Upper lobe of right lung (tissue), 1 donor: ENCODE measurements around the gene SPARC. TPM values are rescaled to one million over a fixed set of nuclear protein-coding genes. Genes with fewer than 3 reads are reported as not detected.
"Not testable (repeated sequence)": the region's sequence is repeated elsewhere in the genome, so short reads cannot be mapped to it uniquely, and the experiment has no call there.

Source experiments
- ATAC-seq: fragments of 200-7000 bp; cut with Tn5 transposase; one replicate; pipeline ENCODE4 v1.9.1; 2020; ENCODE audit warnings: mild to moderate bottlenecking, moderate library complexity
- DNase-seq: peaks from one replicate; pipeline ENCODE4 v3.0.0-alpha.2; 2020
- H3K27ac ChIP-seq: fragments of 200-600 bp; one replicate; pipeline ENCODE4 v1.8.0; 2022
- H3K27me3 ChIP-seq: fragments of 200-600 bp; one replicate; pipeline ENCODE4 v1.8.0; 2022; ENCODE audit warnings: mild to moderate bottlenecking
- H3K36me3 ChIP-seq: fragments of 200-600 bp; one replicate; pipeline ENCODE4 v1.8.0; 2022
- H3K4me1 ChIP-seq: fragments of 200-600 bp; one replicate; pipeline ENCODE4 v1.8.0; 2022
- H3K4me3 ChIP-seq: fragments of 200-600 bp; one replicate; pipeline ENCODE4 v1.8.0; 2022; ENCODE audit warnings: mild to moderate bottlenecking
- H3K9me3 ChIP-seq: fragments of 200-600 bp; one replicate; pipeline ENCODE4 v1.8.0; 2022
- intact Hi-C: fragments of 100-400 bp; cut with DNase I; formaldehyde crosslinking; loops from one replicate; pipeline ENCODE4 v1.11.0; 2022
- long read RNA-seq: library from polyadenylated mRNA; unstranded; transcript quantifications from one replicate; pipeline ENCODE4 v2.0.0, GENCODE V29; 2021
- total RNA-seq: library from RNA; stranded (reverse); fragmentation: NEBNext Ultra II Directional; extraction: Animal tissue kit (Norgen Biotek cat#: 25700); gene quantifications from one replicate; pipeline ENCODE4 v1.2.1, GENCODE V29; 2021
- TF ChIP-seq, protein P1 (sequence below): fragments of 200-600 bp; IDR thresholded peaks from one replicate; pipeline ENCODE4 v1.8.0; 2022; ENCODE audit warnings: antibody characterized with exemption
- donor health status: DM: no; HTN: yes; CAD: no; lungs with severe emphysema.

Gene SPARC, protein sequence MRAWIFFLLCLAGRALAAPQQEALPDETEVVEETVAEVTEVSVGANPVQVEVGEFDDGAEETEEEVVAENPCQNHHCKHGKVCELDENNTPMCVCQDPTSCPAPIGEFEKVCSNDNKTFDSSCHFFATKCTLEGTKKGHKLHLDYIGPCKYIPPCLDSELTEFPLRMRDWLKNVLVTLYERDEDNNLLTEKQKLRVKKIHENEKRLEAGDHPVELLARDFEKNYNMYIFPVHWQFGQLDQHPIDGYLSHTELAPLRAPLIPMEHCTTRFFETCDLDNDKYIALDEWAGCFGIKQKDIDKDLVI
- 1,248 TPM for total RNA-seq
- long read RNA-seq, transcript SPARC-201 (10 exons, 3,701 nt) = major isoform, 805 of 1,020 reads
- long read RNA-seq, transcript SPARC-202 (4 exons, 1,598 nt) = minor isoform, 28 of 1,020 reads
- long read RNA-seq, partial matches to known transcripts = 136 of 1,020 reads
- long read RNA-seq, other reads (novel, unspliced or antisense) = 51 of 1,020 reads

DNA sequence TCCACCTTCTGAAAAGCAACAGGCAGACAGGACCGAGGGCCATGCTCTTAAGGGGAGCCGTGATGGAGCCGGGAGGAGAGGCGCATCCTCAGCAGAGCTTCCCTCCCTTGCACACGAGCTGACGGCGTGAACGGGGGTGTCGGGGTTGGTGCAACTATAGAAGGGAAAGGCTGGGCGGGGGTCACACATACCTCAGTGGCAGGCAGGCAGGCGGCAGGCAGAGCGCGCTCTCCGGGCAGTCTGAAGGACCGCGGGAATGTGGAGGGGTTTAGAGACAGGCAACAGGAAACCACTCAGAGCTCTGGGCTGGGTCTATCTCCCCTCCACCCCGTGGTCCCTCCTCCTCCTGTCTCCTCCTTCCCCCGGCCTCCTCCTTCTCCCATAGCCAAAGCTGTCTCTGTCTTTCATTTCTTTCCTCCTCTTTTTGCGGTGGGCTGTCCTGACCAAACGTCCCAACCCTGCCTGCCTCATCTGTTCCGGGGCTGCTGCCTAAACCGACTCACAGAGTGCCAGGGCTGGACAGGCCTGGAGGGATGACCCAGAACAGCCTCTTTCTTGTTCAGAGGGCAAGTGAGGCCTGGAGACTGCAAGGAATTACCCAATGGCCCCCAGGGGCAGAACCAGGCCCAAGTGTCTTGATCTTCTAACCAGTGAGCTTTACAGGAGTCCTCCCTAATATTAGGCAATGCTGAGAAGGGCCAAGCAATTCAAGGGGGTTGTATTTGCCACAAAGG lies at the start of gene SPARC:
TSS of gene SPARC (minus strand) at position 242 of the 734 bp plus-strand sequence. CDS start 10,727 bp downstream, outside the sequence.
- Histone ChIP-seq H3K4me1 (peaks cover 36% of the 10 kb centered on the region), H3K36me3 (peaks cover 6% of the 10 kb centered on the region), H3K27me3 (no peaks in the 10 kb centered on the region), H3K27ac (peak within 1 kb of the TSS; percentile 90), H3K9me3 (no peaks in the 10 kb centered on the region), H3K4me3 (peak within 1 kb of the TSS; percentile 62)
- intact Hi-C loops = no loop called here
- ATAC-seq = peak; percentile 87
- peak; percentile 72 for DNase-seq
- TF ChIP-seq, protein P1, sequence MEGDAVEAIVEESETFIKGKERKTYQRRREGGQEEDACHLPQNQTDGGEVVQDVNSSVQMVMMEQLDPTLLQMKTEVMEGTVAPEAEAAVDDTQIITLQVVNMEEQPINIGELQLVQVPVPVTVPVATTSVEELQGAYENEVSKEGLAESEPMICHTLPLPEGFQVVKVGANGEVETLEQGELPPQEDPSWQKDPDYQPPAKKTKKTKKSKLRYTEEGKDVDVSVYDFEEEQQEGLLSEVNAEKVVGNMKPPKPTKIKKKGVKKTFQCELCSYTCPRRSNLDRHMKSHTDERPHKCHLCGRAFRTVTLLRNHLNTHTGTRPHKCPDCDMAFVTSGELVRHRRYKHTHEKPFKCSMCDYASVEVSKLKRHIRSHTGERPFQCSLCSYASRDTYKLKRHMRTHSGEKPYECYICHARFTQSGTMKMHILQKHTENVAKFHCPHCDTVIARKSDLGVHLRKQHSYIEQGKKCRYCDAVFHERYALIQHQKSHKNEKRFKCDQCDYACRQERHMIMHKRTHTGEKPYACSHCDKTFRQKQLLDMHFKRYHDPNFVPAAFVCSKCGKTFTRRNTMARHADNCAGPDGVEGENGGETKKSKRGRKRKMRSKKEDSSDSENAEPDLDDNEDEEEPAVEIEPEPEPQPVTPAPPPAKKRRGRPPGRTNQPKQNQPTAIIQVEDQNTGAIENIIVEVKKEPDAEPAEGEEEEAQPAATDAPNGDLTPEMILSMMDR = no peak

DNA sequence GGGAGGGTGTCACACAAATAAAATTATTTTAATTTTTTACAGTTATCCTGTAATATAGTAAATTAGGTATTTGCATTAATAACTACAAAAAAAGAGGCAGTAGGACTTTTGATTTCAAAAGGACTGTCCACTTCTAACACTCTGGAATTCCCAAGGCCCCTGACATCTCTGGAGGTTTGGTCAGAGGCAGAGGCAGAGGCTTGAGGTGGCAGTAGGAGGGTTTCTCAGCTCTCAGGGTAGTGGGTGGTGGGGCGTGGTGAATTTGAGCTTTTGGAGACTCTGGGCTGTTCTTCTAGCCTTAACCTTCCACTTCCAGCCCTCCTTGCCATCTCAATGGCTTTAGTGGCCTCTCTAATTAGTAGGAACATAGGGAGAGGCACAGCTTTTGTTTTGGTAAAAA lies 48.9 kb upstream of the SPARC start:
- no peak overlapping the region for H3K4me3 ChIP-seq
- ATAC-seq (no peak), DNase-seq (no peak)
- intact Hi-C loops = no loop called here
- TF ChIP-seq, protein P1 = no peak
- H3K9me3 ChIP-seq = no peaks in the 10 kb centered on the region
- H3K27ac ChIP-seq = no peak overlapping the region
- H3K36me3 ChIP-seq = no peaks in the 10 kb centered on the region
- H3K27me3 ChIP-seq = no peaks in the 10 kb centered on the region
- H3K4me1 ChIP-seq = peaks cover 8% of the 10 kb centered on the region

DNA sequence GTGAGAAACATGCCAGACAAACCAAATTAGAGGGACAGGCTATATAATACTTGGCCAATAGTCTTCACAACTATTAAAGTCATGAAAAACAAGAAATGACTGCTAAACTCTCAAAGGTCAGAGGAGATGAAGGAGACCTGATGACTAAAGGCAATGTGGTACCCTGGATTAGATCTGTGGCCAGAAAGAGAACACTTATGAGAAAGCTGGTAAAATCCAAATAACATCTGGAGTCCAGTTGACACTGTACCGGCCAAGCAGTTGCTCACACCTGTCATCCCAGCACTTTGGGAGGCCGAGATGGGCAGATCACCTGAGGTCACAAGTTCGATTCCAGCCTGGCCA lies 47.3 kb upstream of the SPARC start:
- no peaks in the 10 kb centered on the region for H3K27me3 ChIP-seq
- ATAC-seq (no peak), DNase-seq (no peak)
- TF ChIP-seq, protein P1 = no peak
- no peaks in the 10 kb centered on the region for H3K4me1 ChIP-seq
- no peaks in the 10 kb centered on the region for H3K36me3 ChIP-seq
- intact Hi-C loops = no loop called here
- no peak overlapping the region for H3K4me3 ChIP-seq
- no peaks in the 10 kb centered on the region for H3K9me3 ChIP-seq
- no peak overlapping the region for H3K27ac ChIP-seq

DNA sequence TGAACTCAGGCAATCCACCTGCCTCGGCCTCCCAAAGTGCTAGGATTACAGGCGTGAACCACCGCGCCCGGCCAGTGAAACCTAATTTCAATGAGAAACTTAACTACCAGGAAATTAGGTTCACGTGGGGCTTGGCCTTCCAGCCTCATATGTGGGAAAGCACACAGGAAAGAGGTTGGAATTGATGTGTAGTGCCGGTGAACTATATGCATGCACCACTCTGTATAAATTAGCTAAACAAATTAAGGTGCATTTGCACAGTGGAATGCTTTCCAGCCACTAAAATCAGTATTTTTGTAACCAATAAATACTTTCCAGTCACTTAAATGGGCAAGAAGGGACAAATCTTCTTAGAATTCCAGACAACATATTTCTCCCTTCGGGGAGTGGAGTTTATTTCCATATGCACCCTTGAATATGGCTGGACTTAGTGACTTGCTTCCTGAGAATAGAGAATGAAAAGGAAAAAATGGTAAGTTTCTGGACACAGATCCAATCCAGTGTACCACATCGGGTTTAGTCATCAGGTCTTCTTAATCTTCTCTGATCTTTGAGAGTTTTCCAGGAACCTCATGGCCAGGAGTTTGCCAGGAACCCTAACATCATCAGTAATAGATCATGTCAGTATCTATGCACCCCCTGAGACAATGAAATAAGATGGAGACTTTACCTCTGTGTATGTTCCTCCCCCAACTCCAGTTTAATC lies 46.8 kb upstream of the SPARC start:
- Histone ChIP-seq H3K36me3 (no peaks in the 10 kb centered on the region), H3K27ac (no peak overlapping the region), H3K9me3 (no peaks in the 10 kb centered on the region), H3K27me3 (no peaks in the 10 kb centered on the region), H3K4me3 (no peak overlapping the region), H3K4me1 (no peaks in the 10 kb centered on the region)
- DNase-seq (no peak), ATAC-seq (no peak)
- TF ChIP-seq, protein P1 = no peak
- intact Hi-C loops = no loop called here

DNA sequence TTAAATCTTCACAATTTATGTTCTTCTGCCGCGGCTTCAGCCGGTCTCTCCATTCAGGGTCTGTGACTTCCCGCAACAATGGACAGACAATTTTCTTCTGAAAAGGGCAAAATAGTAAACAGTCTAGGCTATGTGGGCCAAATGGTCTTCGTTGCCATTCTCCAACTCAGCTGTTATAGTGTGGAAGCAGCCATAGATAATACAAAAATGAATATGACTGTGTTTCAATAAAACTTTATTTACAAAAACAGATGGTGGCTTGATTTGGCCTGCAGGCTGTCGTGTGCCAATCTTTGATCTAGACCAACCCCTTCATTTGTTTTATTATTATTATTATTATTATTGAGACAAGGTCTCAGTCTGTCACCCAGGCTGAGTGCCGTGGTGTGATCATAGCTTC lies 43.7 kb upstream of the SPARC start:
- Histone ChIP-seq H3K9me3 (no peaks in the 10 kb centered on the region), H3K36me3 (no peaks in the 10 kb centered on the region), H3K27me3 (no peaks in the 10 kb centered on the region), H3K4me3 (no peak overlapping the region), H3K4me1 (no peaks in the 10 kb centered on the region), H3K27ac (no peak overlapping the region)
- no peak for DNase-seq
- intact Hi-C loops = no loop called here
- no peak for ATAC-seq
- TF ChIP-seq, protein P1 = no peak

DNA sequence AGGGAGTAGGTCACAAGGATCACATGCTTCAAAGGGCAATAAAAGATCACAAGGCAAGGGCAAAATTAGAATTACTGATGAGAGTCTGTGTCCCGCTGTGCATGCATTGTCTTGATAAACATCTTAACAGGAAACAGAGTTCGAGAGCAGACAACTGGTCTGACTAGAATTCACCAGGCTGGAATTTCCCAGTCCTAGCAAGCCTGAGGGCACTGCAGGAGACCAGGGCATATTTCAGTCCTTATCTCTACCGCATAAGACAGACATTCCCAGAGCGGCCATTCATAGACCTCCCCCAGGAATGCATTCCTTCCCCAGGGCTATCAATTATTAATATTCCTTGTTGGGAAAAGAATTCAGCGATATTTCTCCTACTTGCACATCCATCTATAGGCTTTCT lies 42.9 kb upstream of the SPARC start:
- DNase-seq = not testable (repeated sequence)

More for the DNA sequence above, 42.9 kb upstream of the SPARC start:
- H3K36me3 ChIP-seq, H3K27me3 ChIP-seq, H3K27ac ChIP-seq, H3K9me3 ChIP-seq, H3K4me3 ChIP-seq, ATAC-seq, H3K4me1 ChIP-seq, intact Hi-C loops: not testable (repeated sequence)
